Stimulated activated CD4-positive, alpha-beta T cell treated with anti-CD3 and anti-CD28 coated beads, Interleukin-4, amount 100 ng/mL, for 4 hours (primary cell): ENCODE measurements around the gene SLC39A13.

Experiments
- DNase-seq, 2 experiments: peaks; one replicate each; pipeline ENCODE4 v3.0.0-alpha.2; 2020

SLC39A13 gene

DNA sequence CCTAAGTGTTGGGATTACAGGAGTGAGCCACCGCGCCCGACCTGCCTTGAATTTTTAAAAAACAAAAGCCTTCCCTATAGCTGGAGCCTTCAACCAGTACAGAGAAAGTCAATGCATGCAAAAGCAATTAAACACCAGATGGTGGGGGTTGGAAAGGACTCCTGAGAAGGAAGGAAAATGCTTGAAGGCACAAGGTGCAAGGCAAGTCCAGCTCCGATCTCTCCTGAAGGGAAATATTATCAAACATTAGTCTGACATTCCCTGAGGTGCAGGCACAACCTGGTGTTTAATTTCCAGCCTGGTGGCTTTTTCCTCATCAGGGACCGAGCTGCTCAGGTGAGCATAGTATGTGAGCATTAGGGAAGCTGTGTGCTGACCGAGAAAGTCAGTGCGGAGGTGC, 53.5 kb downstream of the SLC39A13 start:
- no peak for DNase-seq

DNA sequence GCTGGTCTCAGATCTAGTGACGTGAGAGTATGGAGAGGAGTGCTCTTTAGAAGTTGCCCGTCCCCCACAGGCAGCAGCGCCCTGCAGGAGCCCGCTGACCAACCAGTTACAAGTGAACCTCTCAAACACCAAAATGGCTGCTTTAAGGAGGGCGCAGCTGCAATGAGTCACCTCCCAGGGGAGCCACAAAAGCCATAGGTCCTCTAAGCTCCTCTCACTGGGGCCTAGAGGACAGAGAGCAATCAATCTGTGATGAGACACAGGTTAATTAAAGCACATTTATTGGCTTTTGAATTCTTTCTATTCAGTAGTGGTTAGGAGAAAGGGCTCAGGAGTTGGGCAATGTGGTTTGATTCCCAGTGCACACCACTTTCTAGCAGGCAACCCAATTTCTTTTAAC, 56.1 kb downstream of the SLC39A13 start:
- DNase-seq, result no peak
